Measurements from ENCODE around the gene CCDC149. TPM values are rescaled to one million over a fixed set of nuclear protein-coding genes. Genes with fewer than 3 reads are reported as not detected.

CCDC149 gene
- total and polyA plus RNA-seq, 4 donors = 1.4 to 11.2 (median 3.4) TPM

- no peaks in the 10 kb centered on the region for H3K27me3 ChIP-seq (ENCODE audit: control insufficient read depth in 4 of 4, insufficient read depth in 4 of 4, low read length in 3 of 4)
- H3K4me3 ChIP-seq (ENCODE audit: low read depth in 1 of 3, low read length in 3 of 3) = no peak overlapping the region
- TF ChIP-seq REST (IDR thresholded peaks at IDR 0.05) (no peak), RXRA (IDR thresholded peaks at IDR 0.05) (no peak), MAX (IDR thresholded peaks at IDR 0.05) (no peak), ATF3 (IDR thresholded peaks at IDR 0.05) (no peak), JUND (IDR thresholded peaks at IDR 0.05) (no peak), HNF4A (conservative IDR thresholded peaks at IDR 0.05) (no peak), HNF4G (IDR thresholded peaks at IDR 0.05) (no peak), TAF1 (conservative IDR thresholded peaks at IDR 0.05) (no peak), FOXA1 (IDR thresholded peaks at IDR 0.05) (no peak), RAD21 (IDR thresholded peaks at IDR 0.05) (no peak), GABPA (IDR thresholded peaks at IDR 0.05 in 1 of 2, conservative IDR thresholded peaks at IDR 0.05 in 1 of 2) (no peak), SP1 (IDR thresholded peaks at IDR 0.05) (no peak), ZBTB33 (IDR thresholded peaks at IDR 0.05) (no peak), EGR1 (IDR thresholded peaks at IDR 0.05; ENCODE audit: low read depth in 2 of 2) (no peak)
- no peaks in the 10 kb centered on the region for H3K4me1 ChIP-seq (ENCODE audit: control insufficient read depth in 4 of 4, insufficient read depth in 4 of 4, low read length in 3 of 4)
- no peak overlapping the region for H3K27ac ChIP-seq (ENCODE audit: low read depth in 1 of 2, low read length in 2 of 2)
- H3K36me3 ChIP-seq (ENCODE audit: control insufficient read depth in 4 of 4, insufficient read depth in 3 of 4, low read depth in 1 of 4, low read length in 3 of 4) = peaks cover 0 to 15% (median 2%) of the 10 kb centered on the region in 4 donors
- WGBS = 95% methylated on average over 7 of the region's 7 CpGs
- H3K9ac ChIP-seq (ENCODE audit: low read depth in 1 of 2, low read length in 2 of 2) = no peak overlapping the region
- H3K9me3 ChIP-seq (ENCODE audit: control insufficient read depth in 4 of 4, low read length in 3 of 4) = no peaks in the 10 kb centered on the region
- no peak for DNase-seq (ENCODE audit: low spot score)
These were observed 88.1 kb downstream of the CCDC149 start for GRCh38 chr4:24824720-24825119.

- H3K9me3 ChIP-seq (ENCODE audit: control insufficient read depth in 4 of 4, low read length in 3 of 4) = no peaks in the 10 kb centered on the region
- DNase-seq (ENCODE audit: low spot score) = no peak
- H3K9ac ChIP-seq (ENCODE audit: low read depth in 1 of 2, low read length in 2 of 2) = no peak overlapping the region
- no peak overlapping the region for H3K27ac ChIP-seq (ENCODE audit: low read depth in 1 of 2, low read length in 2 of 2)
- H3K27me3 ChIP-seq (ENCODE audit: control insufficient read depth in 4 of 4, insufficient read depth in 4 of 4, low read length in 3 of 4) = no peaks in the 10 kb centered on the region
- H3K4me3 ChIP-seq (ENCODE audit: low read depth in 1 of 3, low read length in 3 of 3) = no peak overlapping the region
- peaks cover 3 to 15% (median 11%) of the 10 kb centered on the region in 4 donors for H3K36me3 ChIP-seq (ENCODE audit: control insufficient read depth in 4 of 4, insufficient read depth in 3 of 4, low read depth in 1 of 4, low read length in 3 of 4)
- no peak for TF ChIP-seq REST (IDR thresholded peaks at IDR 0.05)
- no peak for TF ChIP-seq MAX (IDR thresholded peaks at IDR 0.05)
- no peak for TF ChIP-seq FOXA2 (IDR thresholded peaks at IDR 0.05)
- TF ChIP-seq ZBTB33 (IDR thresholded peaks at IDR 0.05) = no peak
- TF ChIP-seq RXRA (IDR thresholded peaks at IDR 0.05) = no peak
- no peaks in the 10 kb centered on the region for H3K4me1 ChIP-seq (ENCODE audit: control insufficient read depth in 4 of 4, insufficient read depth in 4 of 4, low read length in 3 of 4)
These were observed 92.3 kb downstream of the CCDC149 start for GRCh38 chr4:24820541-24820940.

All from liver (tissue), 9 donors.